DMS53 (cell line): ENCODE results near the gene ROMO1.
"Not testable (repeated sequence)": the region's sequence is repeated elsewhere in the genome, so short reads cannot be mapped to it uniquely, and the experiment has no call there.

Experiments used
- DNase-seq: peaks from one replicate; lab custom pipeline; 2025; lab: John Stamatoyannopoulos, UW

ROMO1 gene

GRCh38 chr20:35710884-35711587 is 11.8 kb downstream of the ROMO1 start:
- DNase-seq, result no peak

- no peak for DNase-seq
Measured at GRCh38 chr20:35711588-35712209, 12.5 kb downstream of the ROMO1 start.

- not testable (repeated sequence) for DNase-seq
Measured at GRCh38 chr20:35713120-35713519, 13.9 kb downstream of the ROMO1 start.

- no peak for DNase-seq
Measured at GRCh38 chr20:35714127-35714526, 14.9 kb downstream of the ROMO1 start.

- no peak for DNase-seq
Measured at GRCh38 chr20:35715652-35716051, 16.4 kb downstream of the ROMO1 start.

GRCh38 chr20:35716330-35716729 is 17.1 kb downstream of the ROMO1 start:
- DNase-seq, result no peak

- DNase-seq, result not testable (repeated sequence)
Measured at GRCh38 chr20:35718321-35718720, 19.1 kb downstream of the ROMO1 start.

- no peak for DNase-seq
Measured at GRCh38 chr20:35718972-35719635, 19.9 kb downstream of the ROMO1 start.

- no peak for DNase-seq
Measured at GRCh38 chr20:35719717-35720116, 20.5 kb downstream of the ROMO1 start.

- DNase-seq, result no peak
Measured at GRCh38 chr20:35720165-35721123, 21.2 kb downstream of the ROMO1 start.

- no peak for DNase-seq
Measured at GRCh38 chr20:35721219-35721618, 22.0 kb downstream of the ROMO1 start.

- no peak for DNase-seq
Measured at GRCh38 chr20:35721621-35722020, 22.4 kb downstream of the ROMO1 start.

GRCh38 chr20:35723275-35723639 is 24.1 kb downstream of the ROMO1 start:
- DNase-seq, result not testable (repeated sequence)

GRCh38 chr20:35723652-35724320 is 24.6 kb downstream of the ROMO1 start:
- not testable (repeated sequence) for DNase-seq

GRCh38 chr20:35724321-35725230 is 25.4 kb downstream of the ROMO1 start:
- no peak for DNase-seq

GRCh38 chr20:35726842-35727711 is 27.9 kb downstream of the ROMO1 start:
- DNase-seq, result no peak

- DNase-seq, result no peak
Measured at GRCh38 chr20:35729283-35729807, 30.1 kb downstream of the ROMO1 start.

- DNase-seq, result no peak
Measured at GRCh38 chr20:35729836-35730582, 30.8 kb downstream of the ROMO1 start.
